SKM-1 (cell line): Measurements from ENCODE around the gene TMEM141.

Experiments
- DNase-seq: peaks from one replicate; lab custom pipeline; 2025; ENCODE audit not compliant: unreplicated experiment; lab: John Stamatoyannopoulos, UW

The TMEM141 gene

GRCh38 chr9:136790640-136791515 lies at the start of gene TMEM141:
Gene TMEM141 (plus strand): TSS chr9:136791344. CDS start chr9:136791371, 27 bp downstream.
- DNase-seq = peak; percentile 98

- DNase-seq = no peak
Observed at GRCh38 chr9:136741883-136742571, 49.1 kb upstream of the TMEM141 start.

DNA sequence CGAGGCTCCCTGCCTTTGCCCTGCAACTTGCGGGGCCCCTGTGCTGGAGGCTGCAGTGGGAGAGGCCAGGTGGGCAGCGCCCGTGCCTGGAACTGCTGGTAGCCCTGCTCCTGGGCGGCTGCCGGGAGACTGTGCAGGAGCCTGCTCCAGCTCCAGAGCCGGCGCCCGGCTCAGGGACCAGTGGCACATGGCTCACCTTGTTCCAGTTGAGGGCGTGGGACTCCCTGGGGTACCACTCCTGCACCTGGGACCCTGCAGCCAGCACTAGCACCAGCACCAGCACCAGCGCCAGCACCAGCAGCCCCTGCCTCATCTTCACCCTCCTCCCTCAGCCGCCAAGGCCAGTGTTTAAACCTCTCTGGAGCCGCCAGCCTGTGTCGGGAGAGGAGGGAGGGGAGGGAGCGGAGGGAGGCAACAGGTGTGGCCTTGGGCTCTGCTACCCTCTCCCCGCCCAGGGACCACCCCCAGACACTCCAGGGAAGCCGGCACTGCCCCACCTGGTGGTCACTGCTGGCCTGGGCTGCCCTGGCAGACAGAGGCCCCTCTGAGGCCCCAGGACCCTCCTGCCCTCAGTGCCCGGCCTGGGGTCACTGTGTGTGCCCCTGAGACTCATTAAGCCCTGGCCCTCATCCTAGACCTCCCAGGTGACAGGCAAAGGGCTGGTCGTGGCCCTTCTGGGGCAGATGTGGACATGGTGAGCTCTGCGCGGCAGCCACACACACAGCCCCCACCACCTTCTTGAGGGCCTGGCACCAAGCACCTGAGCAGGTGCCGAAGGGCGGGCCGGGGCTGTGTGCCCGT lies 48.4 kb upstream of the TMEM141 start, which contains the start of gene LCN10:
TSS of gene LCN10 (minus strand) at position 350 of the 801 bp plus-strand sequence. CDS start at position 313, 37 bp downstream.
- DNase-seq = no peak

DNA sequence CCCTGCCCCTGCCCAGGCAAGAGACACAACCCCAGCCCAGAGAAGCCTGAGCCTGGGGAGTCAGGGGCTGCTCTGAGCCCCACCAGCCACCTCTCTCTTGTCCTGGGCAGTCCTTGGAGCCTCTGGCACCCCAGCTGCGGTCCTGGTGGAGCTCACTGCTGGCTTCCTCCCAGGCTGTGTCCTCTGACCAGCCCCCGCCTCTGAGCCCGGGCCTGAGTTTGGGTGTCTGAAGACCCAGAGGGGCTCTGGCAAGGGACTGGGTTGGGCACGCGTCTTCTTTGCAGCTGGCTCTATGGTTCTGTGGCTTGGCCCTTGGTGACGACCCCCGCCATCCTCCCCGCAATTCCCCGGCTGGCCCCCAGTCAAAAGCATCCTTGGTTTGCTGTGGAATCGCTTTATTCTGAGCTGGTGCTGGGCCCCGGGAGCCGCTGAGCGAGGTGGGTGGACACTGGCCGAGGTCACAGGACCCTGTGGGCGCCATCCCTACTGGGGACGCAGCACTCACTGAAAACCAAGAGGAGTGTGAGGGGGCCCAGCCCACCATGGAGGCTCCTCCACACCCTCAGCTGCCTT lies 47.4 kb upstream of the TMEM141 start:
- no peak for DNase-seq

- no peak for DNase-seq
Observed at GRCh38 chr9:136744773-136745172, 46.4 kb upstream of the TMEM141 start.

DNA sequence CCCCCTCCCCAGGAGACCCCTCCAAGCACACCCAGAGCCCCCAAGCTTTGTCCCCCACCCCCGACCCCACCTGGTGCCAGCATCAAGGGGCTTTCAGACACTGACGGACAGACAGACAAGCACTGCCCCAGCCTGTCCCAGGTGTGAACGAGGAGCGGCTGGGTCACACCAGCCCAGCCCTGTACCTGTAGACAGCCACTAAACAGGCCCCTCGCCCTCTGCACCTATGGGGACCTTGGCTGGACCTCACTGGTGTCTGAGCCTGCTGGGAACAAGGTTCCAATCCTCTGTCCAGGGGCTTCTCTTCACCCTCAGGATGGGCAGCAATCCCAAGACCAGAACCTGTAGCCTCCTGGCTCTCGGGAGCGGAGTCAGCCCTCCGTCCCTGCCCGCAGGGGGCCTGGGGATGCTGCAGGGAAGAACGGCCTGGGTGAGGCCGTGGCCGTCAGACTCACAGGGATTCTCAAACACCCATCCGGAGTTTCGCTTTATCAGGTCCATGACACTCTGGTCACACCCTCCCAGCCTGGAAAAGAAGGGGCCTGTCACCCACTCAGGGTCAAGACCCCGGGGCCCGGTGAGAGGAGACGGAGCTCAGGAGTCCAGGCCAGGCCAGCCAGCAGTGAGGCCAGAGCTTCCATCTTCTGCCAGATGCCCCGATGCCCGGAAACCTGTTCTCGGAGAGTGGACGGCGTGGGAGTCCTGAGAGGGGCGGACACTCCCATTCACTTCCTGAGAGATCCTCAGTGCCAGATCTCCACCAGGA lies 45.6 kb upstream of the TMEM141 start:
- no peak for DNase-seq

DNA sequence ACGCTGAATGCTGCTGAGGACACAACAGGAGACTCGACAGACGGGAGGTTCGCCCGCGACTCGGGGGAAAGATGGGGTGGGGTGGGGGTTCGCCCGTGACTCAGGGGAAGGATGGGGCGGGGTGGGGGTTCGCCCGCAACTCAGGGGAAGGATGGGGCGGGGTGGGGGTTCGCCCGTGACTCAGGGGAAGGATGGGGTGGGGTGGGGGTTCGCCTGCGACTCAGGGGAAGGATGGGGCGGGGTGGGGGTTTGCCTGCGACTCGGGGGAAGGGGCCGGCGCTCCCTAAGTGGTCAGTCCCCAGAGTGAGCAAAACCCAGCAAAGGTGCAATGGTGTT lies 45.0 kb upstream of the TMEM141 start:
- no peak for DNase-seq

GRCh38 chr9:136746621-136747020 lies 44.5 kb upstream of the TMEM141 start:
- no peak for DNase-seq

DNA sequence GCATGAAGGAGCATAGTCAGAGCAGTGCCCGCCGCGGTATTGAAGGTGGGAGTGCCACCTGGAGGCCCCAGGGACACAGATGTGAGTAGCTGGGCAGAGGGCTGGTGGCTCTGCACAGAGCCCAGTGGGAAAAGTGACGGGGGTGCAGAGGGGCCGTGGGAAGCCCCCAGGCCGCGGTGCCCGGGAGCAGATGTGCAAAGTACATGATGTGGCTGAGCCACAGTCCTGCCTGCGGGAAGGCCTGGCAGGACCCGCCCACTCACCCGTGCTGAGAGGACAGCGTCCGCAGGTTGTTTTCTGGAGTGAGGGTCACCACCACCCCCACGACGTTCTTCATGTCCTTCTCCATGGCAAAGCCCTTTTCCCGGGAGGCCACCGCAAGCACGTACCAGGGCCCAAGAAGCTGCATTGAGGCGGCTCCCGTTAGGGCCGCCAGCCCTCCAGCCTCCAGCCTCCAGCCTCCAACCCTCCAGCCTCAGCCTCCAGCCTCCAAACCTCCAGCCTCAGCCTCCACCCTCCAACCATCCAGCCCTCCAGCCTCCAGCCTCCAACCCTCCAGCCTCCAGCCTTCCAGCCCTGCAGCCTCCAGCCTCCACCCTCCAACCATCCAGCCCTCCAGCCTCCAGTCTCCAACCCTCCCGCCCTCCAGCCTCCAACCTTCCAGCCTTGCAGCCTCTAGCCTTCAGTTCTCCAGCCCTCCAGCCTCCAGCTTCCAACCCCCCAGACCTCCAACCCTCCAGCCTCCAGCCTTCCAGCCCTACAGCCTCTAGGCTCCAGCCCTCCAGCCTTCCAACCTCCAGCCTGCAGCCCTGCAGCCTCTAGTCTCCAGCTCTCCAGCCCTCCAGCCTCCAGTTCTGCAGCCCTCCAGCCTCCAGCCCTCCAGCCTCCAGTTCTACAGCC lies 43.7 kb upstream of the TMEM141 start:
- no peak for DNase-seq

DNA sequence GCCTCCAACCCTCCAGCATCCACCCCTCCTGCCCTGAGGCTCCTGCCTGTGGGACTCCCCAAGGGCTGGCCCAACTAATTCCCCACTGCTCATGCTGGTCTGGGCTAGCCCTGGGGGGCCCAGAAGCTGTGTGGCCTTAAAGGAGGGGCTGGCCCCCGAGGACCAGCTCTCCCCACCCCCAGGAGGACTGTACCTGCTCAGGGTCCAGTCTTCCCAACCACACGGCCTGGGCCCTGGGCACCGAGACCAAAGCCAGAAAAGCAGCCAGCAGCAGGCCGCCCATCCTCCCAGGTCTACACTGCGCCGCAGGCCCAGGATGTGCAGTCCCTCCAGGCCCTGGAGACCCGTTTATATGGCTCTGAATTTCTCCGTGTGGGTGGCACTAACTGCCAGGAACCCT lies 42.9 kb upstream of the TMEM141 start, which contains the start of gene LCN6:
TSS of gene LCN6 (minus strand) at position 325 of the 400 bp plus-strand sequence. CDS start at position 283, 42 bp downstream.
- no peak for DNase-seq

DNA sequence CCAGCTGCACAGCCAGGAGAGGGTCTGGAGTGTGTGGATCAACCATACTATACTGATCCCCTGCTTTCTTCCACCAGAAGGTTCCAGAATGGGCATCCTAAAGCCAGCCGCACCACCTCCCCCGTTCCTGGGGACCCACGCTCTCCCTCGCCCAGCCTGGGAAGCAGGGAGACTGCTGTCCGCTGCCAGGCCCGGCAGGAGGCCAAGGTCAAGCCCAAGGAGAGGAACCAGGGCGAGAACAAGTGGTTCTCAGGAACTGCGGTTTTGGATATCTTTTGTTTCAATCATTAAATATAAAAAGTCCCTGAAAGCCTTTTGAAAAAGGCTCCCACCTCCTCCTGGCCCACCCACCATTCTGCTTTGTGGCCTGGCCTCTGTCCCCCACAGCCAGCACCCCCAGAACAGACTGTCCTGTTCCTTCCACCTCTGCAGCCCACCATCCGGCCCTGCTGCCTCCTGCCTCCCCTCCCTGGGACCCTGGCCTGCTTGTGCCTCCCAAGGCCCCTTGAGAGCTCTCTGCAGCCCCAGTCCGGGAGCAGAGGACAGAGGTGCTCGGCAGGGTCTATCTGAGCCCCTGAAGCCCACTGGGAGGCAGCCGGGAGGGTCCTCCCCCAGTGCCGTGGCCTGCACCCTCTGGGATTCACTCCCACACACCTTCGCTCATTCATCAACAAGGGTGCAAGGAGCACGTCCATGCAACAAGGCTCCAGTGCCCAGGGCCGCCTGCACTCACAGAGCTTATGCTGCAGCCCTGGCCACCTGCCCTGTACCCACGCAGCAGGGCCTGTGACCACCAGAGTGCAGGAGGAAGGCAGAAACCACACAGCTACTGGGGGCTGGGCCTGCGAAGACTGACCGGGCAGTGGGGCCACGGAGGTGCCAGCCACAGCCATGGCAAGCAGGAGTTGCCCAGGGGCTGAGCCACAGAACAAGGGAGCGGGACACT lies 42.2 kb upstream of the TMEM141 start:
- no peak for DNase-seq

DNA sequence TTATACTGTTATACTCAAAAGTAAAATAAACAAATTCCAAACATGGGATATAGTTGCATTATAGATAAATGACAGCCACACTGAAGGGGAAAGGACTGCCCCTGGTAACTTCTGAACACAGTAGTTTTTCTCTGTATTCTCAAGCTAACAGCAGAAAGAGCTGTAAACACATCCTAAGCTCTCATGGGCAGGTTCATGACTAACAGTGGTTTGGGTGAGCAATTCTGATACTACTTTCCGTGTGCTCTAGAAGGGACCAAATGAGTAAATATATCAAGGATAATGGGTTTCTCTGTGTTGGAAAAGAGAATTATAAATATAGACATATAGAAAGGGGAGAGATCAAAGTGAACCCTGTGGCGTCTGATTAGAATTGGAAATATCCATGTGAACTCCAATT lies 40.6 kb upstream of the TMEM141 start:
- no peak for DNase-seq

- no peak for DNase-seq
Observed at GRCh38 chr9:136751244-136751643, 39.9 kb upstream of the TMEM141 start.

DNA sequence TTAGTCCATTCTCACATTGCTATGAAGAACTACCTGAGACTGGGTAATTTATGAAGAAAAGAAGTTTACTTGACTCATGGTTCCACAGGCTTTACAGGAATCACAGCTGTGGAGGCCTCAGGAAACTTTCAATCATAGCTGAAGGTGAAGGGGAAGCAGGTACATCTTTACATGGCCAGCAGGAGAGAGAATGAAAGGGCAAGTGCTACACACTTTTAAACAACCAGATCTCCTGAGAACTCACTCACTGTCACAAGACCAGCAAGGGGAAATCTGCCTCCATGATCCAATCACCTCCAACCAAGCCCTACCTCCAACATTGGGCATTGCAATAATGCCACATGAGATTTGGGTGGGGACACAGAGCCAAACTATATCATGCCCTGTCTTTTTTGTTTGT lies 39.3 kb upstream of the TMEM141 start:
- DNase-seq = no peak

GRCh38 chr9:136753371-136754058 lies 37.6 kb upstream of the TMEM141 start:
- DNase-seq = no peak

DNA sequence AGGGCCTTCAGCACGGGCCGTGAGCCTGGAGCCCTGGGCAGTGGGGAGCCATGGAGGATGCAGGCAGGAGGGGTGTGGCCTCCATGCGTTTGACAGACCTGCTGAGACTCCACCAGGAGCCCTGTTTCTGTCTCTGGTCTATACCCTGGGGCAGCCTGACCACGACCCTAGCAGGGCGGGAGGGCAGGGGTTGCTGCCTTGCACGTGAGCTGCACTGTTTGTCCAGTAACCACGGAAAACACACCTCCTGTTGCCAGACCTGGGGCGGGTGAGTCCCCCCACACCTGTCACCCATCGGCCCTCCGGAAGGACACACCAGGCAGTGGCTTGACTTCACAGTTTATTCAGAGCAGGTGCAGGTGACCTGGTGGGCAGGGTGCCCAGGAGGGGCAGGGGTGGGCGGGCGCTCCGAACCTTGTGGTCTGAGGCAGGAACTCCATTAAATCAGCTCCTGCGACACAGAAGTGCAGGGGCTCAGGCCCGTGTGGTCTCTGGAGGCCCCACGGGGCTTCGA lies 37.0 kb upstream of the TMEM141 start:
- DNase-seq = no peak

GRCh38 chr9:136754626-136755301 lies 36.4 kb upstream of the TMEM141 start:
- DNase-seq = no peak
